K562 (cell line): ENCODE measurements around the gene PKIB.

Source experiments
- CBX8 ChIP-seq: fragments of 200-600 bp; sonication (generic); IDR thresholded peaks from 2 replicates; pipeline ENCODE4 v1.6.1; 2012; ENCODE audit warnings: borderline replicate concordance, mixed run types, low read depth, mild to moderate bottlenecking, moderate library complexity, mixed read lengths, low read length, control low read depth, inconsistent platforms; ENCODE audit not compliant: poor library complexity, severe bottlenecking; ENCODE audit errors: extremely low read depth
- CTCF ChIP-seq, 3 experiments: IDR thresholded peaks in 2 of 3; conservative IDR thresholded peaks in 1 of 3; 2 replicates each; pipeline ENCODE4 v1.5.1; 2011 to 2012; ENCODE audit warnings: low read length in 3 of 3, mild to moderate bottlenecking in 3 of 3, control low read depth in 2 of 3, improper control_type of control experiment in 1 of 3, inconsistent platforms in 1 of 3, low read depth in 1 of 3, mixed read lengths in 1 of 3, moderate library complexity in 1 of 3; ENCODE audit not compliant: insufficient read depth in 2 of 3
- KLF6 ChIP-seq: fragments of 250-450 bp; sonication (Bioruptor Pico); IDR thresholded peaks from 2 replicates; pipeline ENCODE4 v1.4.0; 2020; ENCODE audit warnings: mild to moderate bottlenecking, moderate library complexity, borderline replicate concordance
- MTA3 ChIP-seq: fragments of 450-650 bp; formaldehyde crosslinking; IDR thresholded peaks from 2 replicates; pipeline ENCODE4 v1.6.1; 2017; ENCODE audit warnings: mild to moderate bottlenecking, borderline replicate concordance
- USF2 ChIP-seq: sonication (generic); formaldehyde crosslinking; IDR thresholded peaks from 2 replicates; pipeline ENCODE4 v1.5.0; 2020; ENCODE audit warnings: missing genetic modification reagents

- TF ChIP-seq CTCF (IDR thresholded peaks at IDR 0.05 in 2 of 3, conservative IDR thresholded peaks at IDR 0.05 in 1 of 3; ENCODE audit: insufficient read depth in 2 of 3, low read depth in 1 of 3, low read length in 3 of 3), result no peak
- no peak for TF ChIP-seq MTA3
- TF ChIP-seq KLF6 (CRISPR knock-in tag), result no peak
- TF ChIP-seq USF2 (CRISPR knock-in tag), result no peak
- TF ChIP-seq CBX8, result no peak
Measured at GRCh38 chr6:122563364-122564052, 46.7 kb upstream of the PKIB start.
